Renal cortex interstitium (tissue), 11 donors: ENCODE data around the gene MRGPRE. TPM values are rescaled to one million over a fixed set of nuclear protein-coding genes. Genes with fewer than 3 reads are reported as not detected.
A peak's percentile ranks its signal among the peaks of the same experiment; 100 is the strongest.

Source experiments
- DNase-seq, 11 donors: peaks; one replicate each; pipeline ENCODE4 v3.0.0-alpha.2; 2013; ENCODE audit warnings: low read depth in 9 of 11, low spot score in 4 of 11; ENCODE audit errors: extremely low read depth in 1 of 11
- polyA plus RNA-seq, 3 donors: library from polyadenylated mRNA; unstranded; fragments of 120-200 nt; gene quantifications; one replicate each; pipeline ENCODE4 v1.2.1, GENCODE V29; 2013; ENCODE audit not compliant: insufficient read length in 3 of 3

MRGPRE gene
- polyA plus RNA-seq, 3 donors, result not detected

DNA sequence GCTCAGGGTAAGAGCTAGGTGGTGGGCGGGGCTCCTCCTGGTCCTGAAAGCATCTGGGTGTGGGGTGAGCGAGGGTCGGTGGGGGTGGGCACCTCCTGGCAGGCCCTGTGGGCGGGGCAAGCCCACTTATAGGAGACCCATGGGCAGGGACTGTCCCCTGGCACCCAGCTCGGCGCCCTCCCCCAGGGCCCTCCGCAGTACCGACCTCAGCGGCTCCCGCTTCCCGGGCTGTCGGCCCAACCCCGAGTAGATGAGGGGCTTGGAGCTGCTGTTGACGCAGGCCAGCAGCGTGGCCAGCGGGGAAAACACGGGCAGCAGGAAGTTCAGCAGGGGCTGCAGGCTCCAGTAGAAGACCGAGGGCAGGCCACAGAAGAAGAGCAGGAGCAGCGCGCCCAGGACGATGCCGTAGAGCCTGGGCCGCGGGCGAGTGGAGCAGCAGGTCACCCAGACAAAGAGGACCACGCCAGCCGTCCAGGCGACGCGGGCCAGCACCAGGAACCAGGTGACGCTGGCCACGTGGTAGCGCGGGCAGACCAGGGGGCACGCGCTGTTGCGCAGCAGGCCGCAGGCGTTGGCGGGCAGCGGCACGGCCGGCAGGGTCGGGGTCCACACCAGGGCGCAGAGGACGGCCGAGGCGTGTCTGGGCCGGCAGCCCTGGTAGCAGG lies 14.3 kb downstream of the MRGPRE start:
- no peak for DNase-seq

DNA sequence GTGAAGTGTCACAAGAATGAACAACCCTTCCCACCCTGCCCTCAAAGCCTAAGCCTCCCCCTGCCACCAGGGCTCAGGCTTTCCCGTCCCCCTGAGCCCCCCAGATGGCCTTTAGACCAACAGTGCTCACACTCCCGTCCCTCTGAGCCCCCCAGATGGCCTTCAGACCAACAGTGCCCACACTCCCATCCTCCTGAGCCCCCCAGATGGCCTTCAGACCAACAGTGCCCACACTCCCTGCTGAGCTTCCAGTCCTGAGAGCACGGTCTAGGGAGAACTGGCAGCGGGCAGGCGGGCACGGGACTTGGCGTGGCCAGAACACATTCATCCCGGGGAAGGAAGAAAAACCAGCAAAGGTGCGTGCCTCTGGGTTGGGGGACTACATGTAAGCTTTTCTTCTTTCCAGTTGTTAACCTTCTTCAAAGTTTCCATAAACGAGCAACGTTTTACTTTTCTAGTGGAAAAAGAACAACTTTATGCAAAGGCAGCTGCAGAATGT lies 16.1 kb downstream of the MRGPRE start:
- no peak for DNase-seq

DNA sequence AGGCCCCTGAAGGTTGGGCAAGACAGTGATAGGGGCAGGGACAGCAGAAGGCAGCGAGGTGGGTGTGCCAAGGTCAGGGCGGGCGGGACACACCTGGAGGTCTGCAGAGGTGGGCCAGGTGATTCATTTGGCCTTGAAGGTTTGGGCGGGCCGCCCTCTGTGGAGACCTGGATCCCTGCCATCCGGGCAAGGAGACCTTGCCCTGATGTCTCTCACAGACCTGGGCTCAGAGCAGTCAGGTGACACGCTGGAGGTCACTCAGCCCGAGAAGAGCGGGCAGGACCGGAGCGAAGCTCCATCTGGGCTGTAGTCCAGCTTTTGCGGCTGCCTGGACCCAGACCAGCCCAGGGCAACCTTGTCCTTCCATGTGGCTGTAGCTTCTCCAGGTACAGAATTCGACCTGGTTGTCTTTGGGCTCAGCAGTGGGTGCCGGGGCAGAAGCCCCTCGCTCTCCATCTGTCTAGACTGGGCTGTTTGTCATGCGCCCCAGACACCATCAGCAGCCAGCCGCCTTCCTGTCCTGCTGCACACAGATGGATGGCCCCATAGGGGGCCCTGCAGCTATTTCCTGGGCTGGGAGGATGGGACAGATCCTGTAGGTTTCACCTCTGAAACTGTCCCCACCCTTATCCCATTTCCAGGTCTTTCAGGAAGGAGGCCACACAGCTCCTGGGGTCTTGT lies 16.7 kb downstream of the MRGPRE start:
- DNase-seq, result no peak

DNA sequence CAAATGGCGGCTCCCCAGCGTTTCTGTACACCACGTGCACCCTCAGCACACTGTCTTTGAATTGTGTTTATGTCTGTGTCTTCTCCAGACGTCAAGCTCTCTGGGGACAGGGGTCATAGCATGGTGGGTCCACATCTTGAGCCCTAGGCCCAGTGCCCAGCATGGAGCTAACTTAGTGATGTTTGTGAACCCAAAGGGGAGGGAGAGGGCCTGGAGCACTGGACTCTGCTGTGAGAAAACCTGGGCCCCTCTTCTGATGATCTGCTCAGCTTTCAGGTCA lies 17.9 kb downstream of the MRGPRE start:
- no peak for DNase-seq

DNA sequence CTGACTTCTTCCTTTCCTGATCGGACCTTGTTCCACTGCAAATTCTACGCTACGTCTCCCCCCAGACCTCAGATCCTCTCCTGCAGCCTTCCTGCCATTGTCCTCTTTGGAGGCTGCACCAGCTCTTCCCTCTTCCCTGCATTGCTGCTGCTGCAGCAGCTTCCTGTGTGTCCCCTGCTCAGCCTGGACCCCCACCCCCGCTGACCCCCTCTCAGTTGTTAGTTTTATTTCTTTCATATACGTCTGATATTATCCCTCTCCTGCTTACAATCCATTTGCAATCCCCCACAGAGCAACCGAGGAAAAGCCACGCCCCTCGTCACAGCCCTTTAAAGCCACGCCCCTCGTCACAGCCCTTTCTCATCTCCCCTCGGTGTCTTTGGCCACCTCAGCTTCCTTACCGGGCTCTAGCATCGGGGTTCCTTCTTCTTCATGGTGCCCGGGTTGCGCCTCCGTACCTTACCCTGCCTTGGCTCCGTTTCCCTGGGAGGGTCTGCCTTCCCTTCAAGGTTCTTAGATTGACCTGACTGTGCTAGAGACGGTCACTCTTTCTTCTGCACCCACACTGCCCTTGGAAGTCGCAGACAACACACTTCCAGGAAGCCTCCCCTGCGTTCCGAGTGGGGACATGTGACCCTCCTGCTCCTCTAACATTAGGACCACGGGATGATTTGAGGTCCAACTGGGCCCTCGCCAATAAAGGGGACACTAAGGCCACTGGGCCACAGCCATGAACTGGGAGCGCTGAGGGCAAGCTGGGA lies 18.4 kb downstream of the MRGPRE start:
- DNase-seq, result no peak

DNA sequence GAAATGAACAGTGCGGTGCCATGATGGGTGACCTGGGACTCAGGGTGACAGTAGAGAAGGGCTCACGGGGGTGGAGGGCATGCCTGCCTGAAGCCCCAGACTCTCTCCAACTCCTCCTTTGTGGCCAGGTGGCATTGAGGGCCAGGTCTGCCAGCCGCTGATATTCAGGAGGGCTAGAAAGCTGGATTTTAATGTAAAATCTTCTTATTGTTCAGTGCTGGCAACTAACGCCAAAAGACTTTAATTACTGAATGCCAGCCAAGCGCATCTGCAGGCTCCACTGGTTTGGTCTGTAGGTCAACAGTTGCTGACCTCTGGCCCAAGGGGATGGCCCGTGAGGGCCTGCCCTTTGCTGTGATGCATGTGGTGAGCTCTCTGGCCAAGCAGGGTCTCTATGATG lies 23.9 kb downstream of the MRGPRE start:
- DNase-seq, result no peak

DNA sequence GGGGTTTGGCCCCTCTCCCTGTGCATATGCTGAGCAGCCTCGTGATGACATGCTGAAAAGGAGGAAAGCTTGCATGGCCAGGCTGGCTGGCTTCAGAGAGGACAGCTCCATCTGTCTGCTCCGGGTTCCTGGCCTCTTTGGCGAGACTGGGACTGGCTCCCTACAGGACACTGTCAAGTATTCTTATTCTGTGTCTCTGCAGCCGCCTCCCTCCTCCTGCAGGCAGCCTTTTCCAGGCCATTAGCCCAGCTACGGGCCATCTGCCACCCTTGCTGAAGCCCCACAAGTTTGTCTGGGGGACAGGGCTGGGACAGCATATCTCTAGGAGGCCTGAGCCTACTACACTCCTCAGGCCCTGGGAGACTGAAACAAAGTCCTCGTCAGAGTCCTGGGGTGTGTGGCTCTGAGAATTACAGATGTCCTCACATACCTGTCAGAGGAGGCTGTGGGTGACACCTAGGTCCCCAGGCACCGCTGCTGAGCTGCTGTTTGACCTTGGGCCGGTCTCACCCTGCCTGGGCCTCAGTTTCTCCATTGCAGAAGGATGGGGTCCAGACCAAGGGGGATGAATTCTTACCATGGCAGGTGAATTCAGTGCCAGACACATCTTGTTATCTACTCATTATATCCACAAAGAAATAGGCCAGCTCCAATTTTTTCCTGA lies 24.6 kb downstream of the MRGPRE start:
- no peak for DNase-seq

DNA sequence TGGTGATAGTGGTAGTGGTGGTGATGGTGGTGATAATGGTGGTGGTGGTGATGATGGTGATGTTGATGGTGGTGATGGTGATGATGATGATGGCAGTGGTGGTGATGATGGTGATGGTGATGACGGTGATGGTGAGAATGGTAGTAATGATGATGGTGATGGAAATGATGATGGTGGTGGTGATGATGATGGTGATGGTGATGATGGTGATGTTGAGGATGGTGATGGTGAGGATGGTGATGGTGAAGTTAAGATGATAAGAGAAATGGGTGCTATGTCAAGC lies 25.4 kb downstream of the MRGPRE start:
- DNase-seq, result no peak

DNA sequence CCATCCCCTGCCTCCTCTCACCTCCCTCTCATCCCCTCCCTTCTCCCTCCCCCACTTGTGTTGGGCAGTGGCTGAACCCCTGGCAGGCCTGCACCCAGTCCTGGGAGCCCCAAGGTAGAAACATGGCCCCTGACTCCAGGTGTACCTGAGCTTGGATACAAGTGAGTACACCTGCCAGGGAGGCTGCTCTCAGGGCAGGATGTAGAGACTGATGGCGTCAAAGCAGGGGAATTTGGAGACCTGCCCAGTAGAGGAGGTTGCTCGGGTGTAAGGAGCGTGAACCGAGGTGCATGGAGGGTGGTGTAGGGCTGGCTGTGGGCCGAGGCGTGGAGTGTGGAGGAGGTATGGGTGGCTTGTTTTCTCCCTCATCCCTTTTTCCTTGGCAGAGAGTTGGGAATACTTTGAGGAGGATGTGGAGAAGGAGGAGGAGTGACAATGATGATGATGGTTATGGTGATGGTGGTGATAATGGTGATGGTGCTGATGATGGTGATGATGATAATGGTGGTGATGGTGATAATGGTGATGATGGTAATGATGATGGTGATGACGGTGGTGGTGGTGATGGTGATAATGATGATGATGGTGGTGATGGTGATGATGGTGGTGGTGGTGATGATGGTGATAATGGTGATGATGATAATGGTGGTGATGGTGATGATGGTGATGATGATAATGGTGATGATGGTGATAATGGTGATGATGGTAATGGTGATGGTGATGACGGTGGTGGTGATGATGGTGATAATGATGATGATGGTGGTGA lies 25.9 kb downstream of the MRGPRE start:
- no peak for DNase-seq

DNA sequence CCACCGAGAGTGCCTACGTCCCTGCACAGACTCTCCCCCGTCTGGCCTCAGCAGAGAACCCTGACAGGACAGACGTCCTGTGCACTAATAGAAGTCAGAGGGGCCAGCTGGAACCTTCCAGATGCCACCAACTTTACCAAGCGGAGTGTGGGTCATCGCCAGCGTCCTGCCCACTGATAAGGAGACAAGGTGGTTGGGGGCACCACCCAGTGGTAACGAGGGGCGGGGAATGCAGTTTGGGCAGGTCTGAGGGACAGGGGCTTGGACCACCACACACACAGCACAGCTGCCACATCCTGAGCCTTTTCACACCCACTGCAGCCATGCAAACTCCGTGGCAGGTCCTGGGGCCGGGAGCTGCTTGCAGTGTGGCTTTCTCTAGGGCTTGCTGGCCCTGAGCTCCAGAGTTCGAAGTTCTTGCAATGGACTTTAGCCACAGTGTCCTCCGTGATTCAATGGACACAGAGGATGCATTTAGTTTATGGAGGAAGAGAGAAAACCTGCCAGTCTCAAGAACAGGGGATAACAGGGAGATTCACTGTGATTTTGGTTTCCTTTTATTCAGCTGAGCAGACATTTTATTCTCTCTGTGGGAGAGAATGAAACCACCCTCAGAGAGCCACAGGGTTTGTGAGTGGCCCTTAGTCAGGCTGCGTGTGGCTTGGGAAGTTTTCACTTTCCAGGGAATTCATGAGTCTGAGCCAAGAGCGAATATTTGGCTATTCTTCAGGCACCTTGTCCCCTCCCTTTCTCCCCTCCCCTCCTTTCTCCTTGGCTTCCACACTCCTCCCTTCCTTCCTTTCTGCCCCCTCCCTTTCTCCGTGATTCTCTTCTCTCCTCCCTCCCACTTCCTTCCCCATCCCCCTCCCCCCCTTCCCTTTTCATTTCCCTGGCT lies 26.7 kb downstream of the MRGPRE start:
- DNase-seq, result no peak

DNA sequence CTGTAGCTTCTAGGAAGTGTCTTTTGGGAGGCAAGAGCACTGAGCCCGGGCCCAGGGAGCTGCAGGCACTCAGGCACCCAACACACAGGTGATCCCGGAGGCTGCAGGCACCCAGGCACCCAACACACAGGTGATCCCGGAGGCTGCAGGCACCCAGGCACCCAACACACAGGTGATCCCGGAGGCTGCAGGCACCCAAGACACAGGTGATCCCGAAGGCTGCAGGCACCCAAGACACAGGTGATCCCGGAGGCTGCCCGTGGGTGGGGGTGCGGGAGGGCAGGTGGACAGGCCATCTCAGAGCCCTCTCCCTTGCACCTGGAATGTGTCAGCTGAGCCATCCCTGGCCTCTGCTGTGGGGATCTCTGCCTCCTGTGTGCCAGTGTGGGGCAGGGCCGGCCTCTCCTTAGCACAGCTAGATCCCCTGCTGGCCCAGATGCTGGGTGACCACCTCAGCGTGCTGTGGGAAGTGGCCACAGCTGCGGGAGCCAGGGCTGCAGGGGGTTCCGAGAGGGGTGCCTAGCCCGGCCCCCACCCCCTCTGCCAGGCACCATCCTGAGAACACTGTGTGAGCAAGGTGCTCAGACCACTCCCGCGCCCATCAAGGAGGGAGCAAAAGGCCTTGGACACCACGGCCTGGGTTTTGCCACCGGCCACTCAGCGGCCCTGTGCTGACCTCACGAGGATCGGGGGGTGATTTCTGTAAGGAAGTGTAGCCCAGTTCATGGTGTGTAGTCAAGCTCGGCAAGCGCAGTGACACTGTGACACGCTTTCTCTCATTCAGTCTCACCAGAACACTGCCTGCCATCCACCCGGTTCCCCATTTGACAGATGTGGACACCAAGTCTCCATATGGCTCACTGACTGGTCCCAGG lies 27.8 kb downstream of the MRGPRE start:
- DNase-seq, result no peak

DNA sequence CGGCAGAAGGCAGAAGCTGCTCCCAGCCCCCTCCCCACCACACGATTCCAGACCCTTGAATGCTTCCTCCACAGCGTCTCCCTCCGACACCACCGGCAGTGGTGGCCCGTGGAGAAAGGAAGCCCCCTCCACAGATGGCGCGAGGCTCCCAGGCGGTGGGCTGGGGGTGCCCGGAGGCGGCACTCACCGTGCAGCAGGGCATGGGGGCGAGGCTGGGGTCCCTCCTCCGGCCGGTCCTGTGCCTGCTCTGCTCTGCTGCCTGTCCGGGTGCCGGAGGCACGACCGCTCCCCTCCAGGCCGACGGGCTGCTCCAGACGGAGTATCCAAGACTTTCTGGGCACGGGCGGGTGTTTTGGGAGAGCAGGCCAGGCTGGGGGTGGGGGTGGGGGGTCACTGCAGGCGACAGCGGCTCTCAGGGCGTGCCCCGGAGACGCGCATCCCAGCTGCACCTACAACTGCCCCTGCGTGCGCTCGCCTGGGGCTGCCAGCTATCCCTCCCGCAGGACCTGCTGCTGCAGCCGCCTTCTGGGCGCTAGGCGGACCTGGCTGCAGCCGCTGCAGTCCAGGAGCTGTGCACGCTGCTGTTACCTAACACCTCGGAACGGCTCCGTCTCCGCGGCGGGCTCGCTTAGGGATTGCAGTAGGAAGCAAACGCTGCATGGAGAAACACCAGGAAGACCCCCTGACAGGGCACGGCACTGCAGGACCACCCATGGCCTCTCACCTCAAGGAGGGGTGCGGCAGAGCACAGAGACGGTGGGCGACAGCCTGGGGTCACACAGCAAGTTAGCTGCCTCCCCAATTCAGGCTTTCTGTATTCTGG lies 28.8 kb downstream of the MRGPRE start:
- peak in 2 of 11 donors; percentile 12 to 27 for DNase-seq

DNA sequence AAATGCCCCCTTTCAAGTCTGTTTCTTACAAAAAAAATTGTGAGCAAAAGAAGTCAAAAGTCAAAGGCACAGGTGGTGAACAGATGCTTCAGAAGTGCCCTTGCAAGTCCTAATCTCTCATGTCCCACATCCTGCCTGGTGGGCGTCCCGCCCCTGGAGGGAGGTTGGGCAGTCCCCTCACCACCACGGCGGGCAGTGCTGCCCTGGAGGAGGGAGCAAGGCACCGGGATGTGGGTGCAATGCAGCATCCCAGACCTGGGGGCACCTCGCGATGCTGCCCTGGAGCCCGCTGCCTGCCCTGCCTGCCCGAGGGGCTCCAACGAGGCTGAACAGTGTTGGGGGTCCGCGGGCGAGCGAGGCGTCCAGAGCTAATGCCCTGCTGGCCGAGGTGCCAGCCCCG lies 29.5 kb downstream of the MRGPRE start:
- no peak for DNase-seq

DNA sequence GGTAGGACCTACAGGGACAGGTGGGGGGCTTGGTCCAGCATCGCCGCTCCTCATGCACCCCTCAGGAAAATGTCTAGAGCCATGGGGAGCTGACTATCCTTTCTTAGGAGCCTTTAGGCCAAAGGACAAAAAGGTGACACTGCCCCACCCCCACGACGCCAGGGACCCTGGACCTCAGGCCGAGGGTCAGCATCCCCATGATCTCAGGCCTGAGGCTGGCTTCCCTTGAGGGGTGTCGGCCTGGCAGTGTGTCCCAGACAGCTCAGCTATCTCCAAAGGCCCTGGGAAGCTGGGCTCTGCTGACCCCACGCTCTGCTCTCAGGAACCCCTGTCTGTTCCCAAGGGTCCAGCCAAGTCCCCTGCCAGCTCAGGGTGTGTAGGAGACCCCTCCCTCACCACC lies 29.9 kb downstream of the MRGPRE start:
- no peak for DNase-seq

DNA sequence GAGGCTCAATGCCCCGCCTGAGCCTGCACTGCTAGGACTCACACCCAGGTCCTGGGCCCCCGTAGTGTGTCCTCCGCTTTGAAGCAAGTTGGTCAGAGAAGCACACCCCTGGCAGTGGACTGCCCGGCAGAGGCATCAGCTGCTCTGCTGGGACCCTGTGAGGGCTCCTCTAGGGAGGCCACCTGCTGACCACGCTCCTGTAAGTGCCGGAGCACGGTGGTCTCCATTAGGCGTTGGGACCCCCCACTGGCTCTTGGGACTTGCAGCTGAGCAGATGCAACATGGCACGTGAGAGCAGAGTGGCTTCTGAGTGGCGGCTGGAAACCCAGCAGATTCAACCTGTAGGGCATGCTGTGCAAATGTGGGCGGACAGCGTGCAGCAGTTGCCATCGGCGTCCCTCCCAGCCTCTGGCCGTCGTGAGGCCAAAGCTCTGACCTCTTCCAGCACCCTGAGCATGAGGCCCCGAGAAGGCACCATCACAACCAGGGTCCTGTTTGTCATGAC lies 30.5 kb downstream of the MRGPRE start:
- DNase-seq, result no peak

DNA sequence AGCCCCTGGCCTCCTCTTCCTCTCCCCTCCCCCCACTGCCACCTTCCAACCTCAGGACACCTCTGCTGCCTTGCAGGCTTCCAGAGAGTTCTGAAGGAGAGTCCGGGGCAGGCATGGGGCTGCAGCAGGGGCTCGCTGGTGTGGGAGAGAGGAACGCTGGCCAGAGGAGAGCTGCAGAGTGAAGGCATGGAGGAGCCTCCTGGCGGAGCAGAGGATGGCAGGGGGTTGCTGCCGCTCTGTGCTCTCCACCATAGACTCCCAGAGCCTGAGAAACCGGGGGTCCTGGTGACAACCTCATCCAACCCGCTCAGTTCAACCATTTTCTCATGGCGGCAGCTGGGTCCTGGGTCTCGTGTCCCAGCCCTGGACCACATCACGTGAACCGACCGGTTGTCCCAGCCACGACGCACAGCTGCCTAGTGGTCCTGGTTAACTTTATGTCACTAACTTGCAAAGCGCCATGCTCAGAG lies 31.1 kb downstream of the MRGPRE start:
- no peak for DNase-seq
